Measurements from ENCODE around the gene CCDC107. TPM values are rescaled to one million over a fixed set of nuclear protein-coding genes. Genes with fewer than 3 reads are reported as not detected.

The CCDC107 gene
- total RNA-seq, 2 donors from 2014 or later = 75.2 to 92.2 TPM

- no peaks in the 10 kb centered on the region for H3K27me3 ChIP-seq (replicated peaks; ENCODE audit: insufficient read depth)
- TF ChIP-seq CTCF (IDR thresholded peaks at IDR 0.05) = no peak
- H3K27ac ChIP-seq = peak overlapping the region; percentile 99 to 100
- H3K4me1 ChIP-seq (ENCODE audit: control insufficient read depth in 1 of 2, low read depth in 2 of 2) = peaks cover 19 to 46% of the 10 kb centered on the region in 2 donors
- H3K36me3 ChIP-seq = peaks cover 49% of the 10 kb centered on the region
- ATAC-seq (ENCODE audit: insufficient number of reproducible peaks, low FRiP score, low read depth) (no peak), DNase-seq (ENCODE audit: low spot score) (no peak)
- H3K4me3 ChIP-seq = peak overlapping the region; percentile 94
- H3K9me3 ChIP-seq = no peaks in the 10 kb centered on the region
Observed at GRCh38 chr9:35688558-35689541, 30.8 kb downstream of the CCDC107 start.

GRCh38 chr9:35689542-35690293, 31.6 kb downstream of the CCDC107 start, which contains the start of gene TPM2:
Gene TPM2, minus strand, starts transcription at chr9:35689925. Its CDS starts 108 bp downstream, at chr9:35689817.
- Histone ChIP-seq H3K9me3 (no peaks in the 10 kb centered on the region), H3K27ac (peak within 1 kb of the TSS; percentile 99 to 100), H3K4me1 (ENCODE audit: control insufficient read depth in 1 of 2, low read depth in 2 of 2) (peaks cover 20 to 44% of the 10 kb centered on the region in 2 donors), H3K27me3 (replicated peaks; ENCODE audit: insufficient read depth) (no peaks in the 10 kb centered on the region), H3K36me3 (peaks cover 40% of the 10 kb centered on the region), H3K4me3 (peak within 1 kb of the TSS; percentile 94)
- no peak for TF ChIP-seq CTCF (IDR thresholded peaks at IDR 0.05)
- ATAC-seq (ENCODE audit: insufficient number of reproducible peaks, low FRiP score, low read depth) (peak; percentile 47), DNase-seq (ENCODE audit: low spot score) (peak; percentile 62)

GRCh38 chr9:35690294-35690613, 32.2 kb downstream of the CCDC107 start:
- no peak for ATAC-seq (ENCODE audit: insufficient number of reproducible peaks, low FRiP score, low read depth)
- TF ChIP-seq CTCF (IDR thresholded peaks at IDR 0.05) = no peak

GRCh38 chr9:35690614-35691333, 32.7 kb downstream of the CCDC107 start:
- Histone ChIP-seq H3K27ac (peak overlapping the region; percentile 99 to 100), H3K4me1 (ENCODE audit: control insufficient read depth in 1 of 2, low read depth in 2 of 2) (peaks cover 22 to 43% of the 10 kb centered on the region in 2 donors), H3K36me3 (peaks cover 32% of the 10 kb centered on the region), H3K4me3 (peak overlapping the region; percentile 94), H3K27me3 (replicated peaks; ENCODE audit: insufficient read depth) (no peaks in the 10 kb centered on the region), H3K9me3 (no peaks in the 10 kb centered on the region)
- TF ChIP-seq CTCF (IDR thresholded peaks at IDR 0.05) = no peak
- peak; percentile 21 for ATAC-seq (ENCODE audit: insufficient number of reproducible peaks, low FRiP score, low read depth)
- peak; percentile 70 for DNase-seq (ENCODE audit: low spot score)

More at GRCh38 chr9:35690294-35690613, 32.2 kb downstream of the CCDC107 start:
- Histone ChIP-seq H3K4me1 (ENCODE audit: control insufficient read depth in 1 of 2, low read depth in 2 of 2) (peaks cover 19 to 43% of the 10 kb centered on the region in 2 donors), H3K27me3 (replicated peaks; ENCODE audit: insufficient read depth) (no peaks in the 10 kb centered on the region), H3K36me3 (peaks cover 35% of the 10 kb centered on the region), H3K27ac (peak overlapping the region; percentile 99 to 100), H3K9me3 (no peaks in the 10 kb centered on the region), H3K4me3 (peak overlapping the region; percentile 94)
- no peak for DNase-seq (ENCODE audit: low spot score)
